Activated CD4-positive, alpha-beta T cell treated with anti-CD3 and anti-CD28 coated beads, Interleukin-2, amount 50 U/mL, for 16 hours (primary cell): Measurements from ENCODE around the gene FBLN1.

Source experiments
- DNase-seq: peaks from one replicate; pipeline ENCODE4 v3.0.0-alpha.2; 2020

Gene FBLN1

DNA sequence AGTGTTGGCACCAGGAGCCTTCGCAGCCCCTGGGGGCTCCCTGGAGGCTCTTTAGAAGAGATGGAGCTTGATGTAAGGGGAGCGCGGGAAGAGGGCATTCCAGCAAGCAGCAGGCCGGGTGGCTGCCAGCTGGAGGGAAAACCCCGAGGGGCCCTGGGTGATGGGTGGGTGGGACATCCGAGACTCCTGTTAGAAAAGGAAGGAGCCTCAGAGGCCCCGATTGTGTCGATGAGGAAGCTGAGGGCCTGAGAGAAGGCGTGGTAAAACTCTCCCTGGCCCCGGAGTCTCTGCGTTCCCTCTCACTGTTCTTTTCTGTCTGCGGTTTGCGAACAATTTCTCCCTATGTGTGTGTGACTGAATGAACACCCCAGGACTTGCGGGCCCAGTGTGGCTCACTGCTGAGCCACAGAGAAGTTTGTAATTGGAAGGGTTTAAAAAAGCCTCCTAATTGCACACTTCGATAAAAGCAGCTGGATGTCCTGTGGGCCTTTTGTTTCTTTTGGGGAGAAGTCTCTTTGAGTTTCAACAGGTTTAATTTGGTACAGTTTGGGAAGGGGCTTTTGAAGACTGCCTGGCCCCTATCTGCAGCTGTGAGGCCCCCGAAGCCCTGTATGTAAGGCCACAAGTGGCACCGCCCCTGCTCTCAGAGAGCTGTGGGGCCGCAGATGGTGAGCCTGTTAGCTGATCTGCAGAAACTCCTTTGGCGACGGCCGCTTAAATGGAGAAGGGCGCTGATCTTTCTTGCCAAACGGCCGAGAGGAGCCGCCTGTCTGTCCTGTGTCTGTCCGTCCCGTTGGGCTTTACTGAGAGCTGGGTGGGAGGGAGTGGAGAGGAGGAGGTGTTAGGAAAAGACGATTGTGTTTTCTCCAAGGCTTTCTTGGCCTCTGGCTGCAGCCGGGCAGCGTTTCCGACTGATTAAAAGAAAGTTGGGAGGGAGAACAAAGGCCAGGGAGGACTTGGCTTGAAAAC, 2.0 kb downstream of the FBLN1 start:
- DNase-seq, result peak; percentile 1

DNA sequence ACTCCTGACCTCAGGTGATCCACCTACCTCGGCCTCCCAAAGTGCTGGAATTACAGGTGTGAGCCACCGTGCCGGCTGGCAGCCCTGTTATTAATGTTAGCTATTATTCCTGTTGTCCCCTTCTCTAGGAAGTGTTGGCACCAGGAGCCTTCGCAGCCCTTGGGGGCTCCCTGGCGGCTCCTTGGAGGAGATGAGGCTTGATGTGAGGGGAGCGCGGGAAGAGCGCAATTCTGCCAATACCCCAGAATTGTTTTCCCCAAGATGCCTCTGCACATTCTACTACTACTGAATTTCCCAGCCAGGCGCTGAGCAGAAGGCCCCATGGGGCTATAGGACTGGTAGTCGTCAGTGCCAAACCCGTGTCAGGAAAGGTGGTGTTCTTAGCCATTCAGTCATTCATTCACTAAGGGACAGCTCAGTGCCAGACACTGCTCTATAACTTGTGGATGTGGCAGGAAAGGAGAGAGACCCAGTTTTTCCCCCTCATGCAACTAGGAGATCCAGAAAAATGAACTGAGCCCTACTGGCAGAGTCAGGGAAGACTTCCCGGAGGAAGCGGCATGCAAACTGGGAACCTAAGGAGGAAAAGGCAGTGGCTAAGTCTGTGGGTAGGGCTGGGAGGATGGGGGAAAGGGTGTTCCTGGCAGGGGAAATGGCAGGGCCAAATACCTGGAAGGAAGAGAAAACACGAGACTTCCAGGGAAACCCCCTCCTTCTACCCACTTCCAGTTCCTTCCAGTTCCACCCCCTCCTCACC, 3.5 kb downstream of the FBLN1 start:
- DNase-seq, result no peak

DNA sequence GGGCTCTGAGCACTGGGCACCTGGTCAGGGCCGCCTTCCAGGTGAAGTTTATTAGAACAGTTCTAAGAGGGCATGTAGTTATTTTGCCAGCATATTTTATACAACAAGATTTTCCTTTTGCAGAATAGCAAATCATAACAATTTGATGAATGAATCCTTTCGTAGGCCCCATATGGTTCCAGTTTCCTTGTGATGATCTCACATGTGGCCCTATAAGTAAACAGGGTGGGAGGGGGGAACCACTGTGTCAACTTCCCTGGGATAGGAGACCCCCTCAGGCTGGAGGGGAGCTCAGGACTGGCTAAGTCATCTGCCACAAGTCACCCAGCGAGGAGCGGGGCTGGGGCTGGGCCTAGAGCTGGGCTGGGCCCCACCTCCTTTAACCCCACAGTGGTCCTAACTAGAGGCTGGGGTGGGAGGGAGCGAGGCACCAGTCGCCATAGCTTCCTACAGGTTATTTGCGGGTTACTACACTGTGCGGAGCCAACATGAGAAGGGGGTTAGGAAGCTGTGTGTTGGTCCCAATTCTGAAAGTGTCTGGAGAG, 4.2 kb downstream of the FBLN1 start:
- no peak for DNase-seq

DNA sequence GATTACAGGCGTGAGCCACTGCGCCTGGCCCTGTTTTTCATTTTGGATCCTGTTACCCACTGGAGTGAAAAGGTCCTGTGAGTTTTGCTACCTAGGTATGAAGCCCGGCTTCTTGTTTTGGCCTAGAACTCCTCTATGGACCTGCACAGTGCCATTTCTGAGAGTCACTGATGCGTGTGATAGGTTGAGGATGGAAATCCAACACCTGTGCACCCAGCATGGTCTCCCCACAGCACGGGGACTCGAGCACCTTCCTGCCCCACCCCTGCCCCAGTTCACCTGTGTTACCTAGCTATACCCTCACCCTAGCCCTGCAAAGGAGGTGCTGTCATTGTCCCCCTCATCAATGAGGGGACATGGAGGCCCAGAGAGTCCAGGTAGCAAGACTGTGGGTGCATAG, 5.1 kb downstream of the FBLN1 start:
- DNase-seq, result no peak

GRCh38 chr22:45508814-45509213, 6.1 kb downstream of the FBLN1 start:
- no peak for DNase-seq

DNA sequence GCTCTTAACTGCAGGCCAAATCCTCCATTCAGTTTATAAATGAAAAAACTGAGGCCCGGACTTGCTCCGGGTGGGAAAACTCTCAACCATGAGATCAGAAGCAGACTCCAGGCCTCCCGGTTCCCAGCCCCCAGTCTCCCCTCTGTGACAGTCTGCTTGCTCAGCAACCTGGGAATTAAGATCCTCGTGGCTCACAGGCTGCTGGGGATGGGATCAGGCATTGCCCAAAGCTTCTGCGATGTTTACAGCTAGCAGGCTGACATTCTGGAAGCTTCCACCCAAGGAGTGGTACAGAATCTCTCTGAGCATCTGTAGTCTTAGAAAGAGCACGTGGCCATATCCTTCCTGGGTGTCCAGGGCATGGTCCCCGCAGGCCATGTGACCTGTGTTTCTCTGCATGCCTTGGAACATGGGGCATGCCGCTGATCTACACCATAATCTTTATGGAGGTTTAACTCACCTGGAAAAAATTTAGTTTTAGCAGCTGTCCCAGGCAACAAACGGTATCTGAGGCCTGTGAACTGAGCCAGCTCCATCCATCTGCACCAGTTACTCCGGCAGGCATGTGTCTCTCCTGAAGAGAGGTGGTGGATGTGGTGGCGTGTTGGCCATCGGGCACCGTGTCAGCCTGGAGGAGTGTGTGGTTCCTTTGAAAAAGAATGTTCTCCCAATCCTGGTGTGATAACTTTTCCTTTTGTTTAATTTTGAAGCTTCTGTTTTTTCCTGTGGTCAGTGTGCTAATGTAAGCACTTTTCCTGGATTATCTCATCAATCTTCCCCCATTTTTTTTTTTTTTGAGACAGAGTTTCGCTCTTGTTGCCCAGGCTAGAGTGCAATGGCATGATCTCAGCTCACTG, 7.9 kb downstream of the FBLN1 start:
- no peak for DNase-seq

GRCh38 chr22:45511847-45512261, 9.2 kb downstream of the FBLN1 start:
- no peak for DNase-seq

GRCh38 chr22:45512363-45512762, 9.7 kb downstream of the FBLN1 start:
- DNase-seq, result no peak

DNA sequence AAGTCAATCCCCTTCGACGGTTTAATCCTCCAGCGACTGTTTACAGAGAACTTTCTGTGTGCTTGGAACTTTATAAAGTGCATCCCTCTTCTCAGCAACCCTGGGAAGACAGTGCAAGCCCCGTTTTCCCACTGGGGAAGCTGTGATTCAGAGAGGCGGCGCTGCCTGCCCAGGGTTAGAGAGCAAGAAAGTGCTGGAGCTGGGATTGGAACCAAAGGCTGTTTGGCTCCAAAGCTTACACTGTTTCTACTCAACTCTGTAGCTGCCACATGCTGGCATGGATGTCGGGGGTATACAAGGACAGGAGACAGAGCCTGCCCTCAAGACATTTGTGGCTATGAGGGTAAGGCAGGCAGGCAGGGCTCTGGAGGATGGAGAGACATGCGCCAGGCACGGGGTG, 13.0 kb downstream of the FBLN1 start:
- no peak for DNase-seq

DNA sequence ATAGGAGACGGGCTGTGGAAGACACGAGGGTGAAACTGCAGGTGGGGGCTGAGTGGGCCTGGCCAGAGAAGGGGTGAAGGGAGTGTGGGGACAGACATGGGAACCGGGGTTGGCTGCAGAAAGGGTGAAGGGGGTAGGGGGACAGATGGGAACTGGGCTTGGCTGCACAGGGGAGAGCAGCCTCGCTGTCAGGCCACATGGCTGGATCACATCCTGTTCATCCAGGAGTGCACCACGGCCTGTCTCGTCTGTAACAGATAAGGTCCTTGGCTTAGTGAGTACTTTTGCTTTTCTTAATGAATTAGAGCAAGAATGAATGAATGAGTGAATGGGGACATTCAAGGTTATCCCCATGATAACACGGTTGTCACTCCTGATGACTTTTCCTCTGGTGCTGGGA, 13.5 kb downstream of the FBLN1 start:
- no peak for DNase-seq

DNA sequence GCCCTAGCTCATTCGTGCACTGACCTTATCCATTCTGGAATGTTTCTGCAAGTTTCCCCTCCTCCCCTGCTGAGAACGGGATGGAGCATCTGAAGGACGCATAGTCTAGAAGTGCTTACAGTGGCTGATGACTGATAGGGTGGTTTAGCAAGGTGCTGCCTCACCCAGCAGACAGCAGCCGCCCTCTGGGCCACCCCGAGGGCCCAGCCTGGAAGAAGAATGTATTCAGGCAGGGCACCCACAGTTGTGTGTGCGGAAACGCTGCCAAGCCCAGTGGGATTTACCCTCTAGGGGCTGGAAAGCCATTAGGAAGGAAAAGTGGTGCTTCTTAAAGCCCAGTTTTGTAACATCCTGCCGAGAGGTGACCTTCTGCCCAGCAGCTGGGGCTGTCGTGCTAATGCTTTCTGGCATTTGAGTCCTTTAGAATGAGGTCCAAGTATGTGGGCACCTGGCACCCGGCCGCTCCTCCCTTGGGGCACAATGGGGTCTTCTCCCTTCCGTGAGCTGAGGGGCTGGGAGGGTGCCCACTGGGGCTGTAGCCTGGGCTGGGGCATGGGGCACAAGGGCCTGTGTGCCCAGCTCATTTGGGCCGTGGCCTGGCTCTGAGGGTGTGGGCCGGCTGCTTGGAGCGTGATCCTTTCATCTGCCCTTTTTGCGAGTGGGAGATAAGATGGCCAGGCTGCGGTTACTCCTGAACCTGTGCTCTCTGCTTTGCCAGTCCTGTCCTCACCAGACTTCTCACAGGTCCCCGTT, 14.4 kb downstream of the FBLN1 start:
- DNase-seq, result no peak

- DNase-seq, result no peak
These were observed 15.5 kb downstream of the FBLN1 start for GRCh38 chr22:45518136-45518535.

DNA sequence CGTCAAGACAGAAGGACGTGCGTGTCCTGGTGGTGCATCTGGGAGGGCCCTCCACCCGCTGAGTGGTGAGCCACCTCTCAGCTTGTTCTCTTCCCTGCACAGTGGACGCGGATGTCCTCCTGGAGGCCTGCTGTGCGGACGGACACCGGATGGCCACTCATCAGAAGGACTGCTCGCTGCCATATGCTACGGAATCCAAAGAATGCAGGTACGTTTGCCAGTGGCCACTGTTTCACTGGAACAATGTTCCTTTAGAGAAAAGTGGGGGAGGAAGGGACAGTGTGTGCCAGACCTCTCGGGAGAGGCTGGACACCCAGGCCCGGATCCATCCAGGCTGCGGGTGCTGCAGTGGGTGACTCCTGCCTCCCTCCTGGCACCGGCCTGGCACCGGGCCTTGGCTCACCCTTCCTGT, 15.9 kb downstream of the FBLN1 start:
- DNase-seq, result no peak

DNA sequence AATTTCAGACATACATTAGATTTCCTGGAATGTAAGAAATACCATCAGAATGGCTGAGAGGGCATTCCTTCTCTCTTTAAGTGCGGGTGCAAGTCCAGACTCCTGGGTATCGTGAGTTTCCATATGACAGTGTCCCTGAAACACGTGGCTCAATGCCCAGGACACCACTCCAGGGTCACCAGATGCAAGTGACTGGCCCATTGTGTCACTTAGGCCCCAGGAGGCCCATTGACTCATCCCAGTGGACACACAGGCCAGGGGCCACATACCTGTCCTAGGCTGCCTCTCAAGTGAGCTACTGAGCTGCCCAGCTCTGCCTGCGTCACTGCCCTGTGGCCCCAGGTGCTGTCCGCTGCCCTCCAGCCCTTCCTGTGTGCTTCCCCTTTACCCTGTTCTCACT, 18.5 kb downstream of the FBLN1 start:
- DNase-seq, result no peak

- no peak for DNase-seq
These were observed 19.8 kb downstream of the FBLN1 start for GRCh38 chr22:45522462-45522861.

- DNase-seq, result no peak
These were observed 21.5 kb downstream of the FBLN1 start for GRCh38 chr22:45524157-45524556.

DNA sequence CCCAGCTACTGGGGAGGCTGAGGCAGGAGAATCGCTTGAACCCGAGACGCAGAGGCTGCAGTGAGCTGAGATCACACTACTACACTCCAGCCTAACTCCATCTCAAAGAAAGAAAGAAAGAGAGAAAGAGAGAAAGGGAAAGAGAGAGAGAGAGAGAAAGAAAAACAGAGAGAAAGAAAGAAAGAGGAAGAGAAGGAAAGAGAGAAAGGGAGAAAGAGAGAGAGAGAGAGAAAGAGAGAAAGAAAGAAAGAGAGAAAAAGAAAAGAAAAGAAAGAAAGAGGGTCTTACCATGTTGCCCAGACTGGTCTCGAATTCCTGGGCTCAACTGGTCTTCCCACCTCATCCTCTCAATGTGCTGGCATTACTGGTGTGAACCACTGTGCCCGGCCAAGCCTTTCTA, 22.3 kb downstream of the FBLN1 start:
- no peak for DNase-seq

DNA sequence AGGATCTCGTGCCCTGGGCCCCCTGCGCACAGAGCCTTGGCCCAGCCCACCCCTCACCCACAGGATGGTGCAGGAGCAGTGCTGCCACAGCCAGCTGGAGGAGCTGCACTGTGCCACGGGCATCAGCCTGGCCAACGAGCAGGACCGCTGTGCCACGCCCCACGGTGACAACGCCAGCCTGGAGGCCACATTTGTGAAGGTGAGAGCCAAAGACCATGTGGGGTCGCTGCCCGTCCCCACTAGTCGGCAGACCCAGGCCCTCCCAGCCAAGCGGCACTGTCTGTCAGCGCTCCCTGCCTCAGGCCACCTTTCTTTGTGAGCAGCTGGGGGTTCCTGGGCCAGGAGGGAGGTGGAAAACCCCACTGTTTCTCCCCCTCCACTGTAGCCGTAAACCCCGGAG, 22.8 kb downstream of the FBLN1 start:
- DNase-seq, result no peak

DNA sequence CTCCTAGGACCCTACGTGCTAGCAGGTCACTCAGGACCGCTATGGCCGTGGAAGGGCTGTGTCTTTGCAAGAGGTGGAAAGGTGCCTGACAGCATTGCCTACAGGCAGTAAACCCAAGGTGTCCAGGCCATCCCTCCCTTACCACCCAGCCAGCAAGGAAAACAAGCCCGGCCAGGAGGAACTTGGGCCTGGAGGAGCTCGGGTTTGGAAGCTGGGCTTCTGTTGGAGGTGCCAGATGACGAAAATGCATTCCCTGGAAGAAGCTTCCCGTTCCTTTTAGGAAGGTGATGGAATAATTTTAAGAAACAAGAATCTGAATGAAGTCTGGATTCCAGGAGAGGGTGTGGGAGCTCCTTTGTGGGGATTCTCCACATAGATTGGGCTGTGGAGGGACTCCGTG, 23.6 kb downstream of the FBLN1 start:
- DNase-seq, result no peak

- no peak for DNase-seq
These were observed 24.2 kb downstream of the FBLN1 start for GRCh38 chr22:45526768-45527360.

GRCh38 chr22:45527456-45527855, 24.8 kb downstream of the FBLN1 start:
- DNase-seq, result no peak

- DNase-seq, result no peak
These were observed 25.4 kb downstream of the FBLN1 start for GRCh38 chr22:45528046-45528445.
